ENCODE results near the gene DNAH9.

The DNAH9 gene

GRCh38 chr17:11598274-11599221, at the start of gene DNAH9:
Gene DNAH9 (plus strand): TSS chr17:11598470. CDS start chr17:11598499, 29 bp downstream.
- H3K4me3 ChIP-seq (ENCODE audit: low read length) = peak within 1 kb of the TSS; percentile 72
- H3K4me1 ChIP-seq (ENCODE audit: control insufficient read depth, insufficient read depth, low read length) = no peaks in the 10 kb centered on the region
- no peaks in the 10 kb centered on the region for H3K36me3 ChIP-seq (ENCODE audit: control insufficient read depth, insufficient read depth, low read length)
- H3K27me3 ChIP-seq (ENCODE audit: control insufficient read depth, insufficient read depth, low read length) = no peaks in the 10 kb centered on the region
- peak within 1 kb of the TSS; percentile 12 for H3K27ac ChIP-seq (ENCODE audit: low read depth, low read length)
- no peak within 1 kb of the TSS for H3K9ac ChIP-seq (ENCODE audit: low read length)

- no peaks in the 10 kb centered on the region for H3K27me3 ChIP-seq (ENCODE audit: control insufficient read depth, insufficient read depth, low read length)
- H3K36me3 ChIP-seq (ENCODE audit: control insufficient read depth, insufficient read depth, low read length) = no peaks in the 10 kb centered on the region
- H3K27ac ChIP-seq (ENCODE audit: low read depth, low read length) = no peak overlapping the region
- H3K9ac ChIP-seq (ENCODE audit: low read length) = no peak overlapping the region
- H3K4me3 ChIP-seq (ENCODE audit: low read length) = no peak overlapping the region
- H3K4me1 ChIP-seq (ENCODE audit: control insufficient read depth, insufficient read depth, low read length) = no peaks in the 10 kb centered on the region
Observed at GRCh38 chr17:11550431-11550830, 47.8 kb upstream of the DNAH9 start.

GRCh38 chr17:11551442-11551841, 46.8 kb upstream of the DNAH9 start:
- no peak overlapping the region for H3K9ac ChIP-seq (ENCODE audit: low read length)
- no peak overlapping the region for H3K4me3 ChIP-seq (ENCODE audit: low read length)
- no peaks in the 10 kb centered on the region for H3K4me1 ChIP-seq (ENCODE audit: control insufficient read depth, insufficient read depth, low read length)
- no peak overlapping the region for H3K27ac ChIP-seq (ENCODE audit: low read depth, low read length)
- H3K36me3 ChIP-seq (ENCODE audit: control insufficient read depth, insufficient read depth, low read length) = no peaks in the 10 kb centered on the region
- no peaks in the 10 kb centered on the region for H3K27me3 ChIP-seq (ENCODE audit: control insufficient read depth, insufficient read depth, low read length)

GRCh38 chr17:11553135-11553534, 45.1 kb upstream of the DNAH9 start:
- H3K9ac ChIP-seq (ENCODE audit: low read length) = no peak overlapping the region
- H3K27me3 ChIP-seq (ENCODE audit: control insufficient read depth, insufficient read depth, low read length) = no peaks in the 10 kb centered on the region
- no peak overlapping the region for H3K4me3 ChIP-seq (ENCODE audit: low read length)
- H3K4me1 ChIP-seq (ENCODE audit: control insufficient read depth, insufficient read depth, low read length) = no peaks in the 10 kb centered on the region
- H3K27ac ChIP-seq (ENCODE audit: low read depth, low read length) = no peak overlapping the region
- H3K36me3 ChIP-seq (ENCODE audit: control insufficient read depth, insufficient read depth, low read length) = no peaks in the 10 kb centered on the region

GRCh38 chr17:11554042-11554441, 44.2 kb upstream of the DNAH9 start:
- no peak overlapping the region for H3K4me3 ChIP-seq (ENCODE audit: low read length)

GRCh38 chr17:11554542-11554941, 43.7 kb upstream of the DNAH9 start:
- H3K36me3 ChIP-seq (ENCODE audit: control insufficient read depth, insufficient read depth, low read length) = no peaks in the 10 kb centered on the region
- H3K27me3 ChIP-seq (ENCODE audit: control insufficient read depth, insufficient read depth, low read length) = no peaks in the 10 kb centered on the region
- no peak overlapping the region for H3K9ac ChIP-seq (ENCODE audit: low read length)
- H3K27ac ChIP-seq (ENCODE audit: low read depth, low read length) = no peak overlapping the region
- no peak overlapping the region for H3K4me3 ChIP-seq (ENCODE audit: low read length)
- no peaks in the 10 kb centered on the region for H3K4me1 ChIP-seq (ENCODE audit: control insufficient read depth, insufficient read depth, low read length)

More at GRCh38 chr17:11554042-11554441, 44.2 kb upstream of the DNAH9 start:
- Histone ChIP-seq H3K9ac (ENCODE audit: low read length) (no peak overlapping the region), H3K27me3 (ENCODE audit: control insufficient read depth, insufficient read depth, low read length) (no peaks in the 10 kb centered on the region), H3K4me1 (ENCODE audit: control insufficient read depth, insufficient read depth, low read length) (no peaks in the 10 kb centered on the region), H3K36me3 (ENCODE audit: control insufficient read depth, insufficient read depth, low read length) (no peaks in the 10 kb centered on the region), H3K27ac (ENCODE audit: low read depth, low read length) (no peak overlapping the region)

DNA sequence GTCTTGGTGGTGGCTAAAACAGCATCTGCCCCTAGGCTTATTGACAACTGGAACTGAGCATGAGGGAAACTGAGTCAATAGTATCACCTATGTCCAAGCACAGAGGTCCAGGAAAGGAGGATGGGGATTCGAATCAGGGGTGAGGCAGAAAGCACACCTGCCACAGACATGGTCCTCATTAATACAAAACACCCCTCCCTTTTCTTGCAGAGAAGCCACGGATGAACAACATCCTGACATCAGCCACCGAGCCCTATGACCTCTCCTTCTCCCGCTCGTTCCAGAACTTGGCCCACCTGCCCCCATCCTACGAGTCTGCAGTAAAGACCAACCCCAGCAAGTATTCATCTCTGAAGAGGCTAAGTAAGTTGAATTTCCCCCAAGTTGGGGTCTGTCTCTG, 42.7 kb upstream of the DNAH9 start:
- Histone ChIP-seq H3K27me3 (ENCODE audit: control insufficient read depth, insufficient read depth, low read length) (no peaks in the 10 kb centered on the region), H3K27ac (ENCODE audit: low read depth, low read length) (no peak overlapping the region), H3K9ac (ENCODE audit: low read length) (no peak overlapping the region), H3K4me1 (ENCODE audit: control insufficient read depth, insufficient read depth, low read length) (no peaks in the 10 kb centered on the region), H3K4me3 (ENCODE audit: low read length) (no peak overlapping the region), H3K36me3 (ENCODE audit: control insufficient read depth, insufficient read depth, low read length) (no peaks in the 10 kb centered on the region)

GRCh38 chr17:11557727-11558452, 40.4 kb upstream of the DNAH9 start:
- no peak overlapping the region for H3K27ac ChIP-seq (ENCODE audit: low read depth, low read length)
- H3K36me3 ChIP-seq (ENCODE audit: control insufficient read depth, insufficient read depth, low read length) = no peaks in the 10 kb centered on the region
- H3K4me1 ChIP-seq (ENCODE audit: control insufficient read depth, insufficient read depth, low read length) = no peaks in the 10 kb centered on the region
- no peak overlapping the region for H3K9ac ChIP-seq (ENCODE audit: low read length)
- H3K27me3 ChIP-seq (ENCODE audit: control insufficient read depth, insufficient read depth, low read length) = no peaks in the 10 kb centered on the region
- no peak overlapping the region for H3K4me3 ChIP-seq (ENCODE audit: low read length)

- Histone ChIP-seq H3K27me3 (ENCODE audit: control insufficient read depth, insufficient read depth, low read length) (no peaks in the 10 kb centered on the region), H3K36me3 (ENCODE audit: control insufficient read depth, insufficient read depth, low read length) (no peaks in the 10 kb centered on the region), H3K4me3 (ENCODE audit: low read length) (no peak overlapping the region), H3K4me1 (ENCODE audit: control insufficient read depth, insufficient read depth, low read length) (no peaks in the 10 kb centered on the region), H3K27ac (ENCODE audit: low read depth, low read length) (no peak overlapping the region), H3K9ac (ENCODE audit: low read length) (no peak overlapping the region)
Observed at GRCh38 chr17:11558681-11559234, 39.5 kb upstream of the DNAH9 start.

- Histone ChIP-seq H3K27ac (ENCODE audit: low read depth, low read length) (no peak overlapping the region), H3K27me3 (ENCODE audit: control insufficient read depth, insufficient read depth, low read length) (no peaks in the 10 kb centered on the region), H3K4me3 (ENCODE audit: low read length) (no peak overlapping the region), H3K9ac (ENCODE audit: low read length) (no peak overlapping the region), H3K4me1 (ENCODE audit: control insufficient read depth, insufficient read depth, low read length) (no peaks in the 10 kb centered on the region), H3K36me3 (ENCODE audit: control insufficient read depth, insufficient read depth, low read length) (no peaks in the 10 kb centered on the region)
Observed at GRCh38 chr17:11559601-11560000, 38.7 kb upstream of the DNAH9 start.

GRCh38 chr17:11561281-11561680, 37.0 kb upstream of the DNAH9 start:
- Histone ChIP-seq H3K4me1 (ENCODE audit: control insufficient read depth, insufficient read depth, low read length) (no peaks in the 10 kb centered on the region), H3K4me3 (ENCODE audit: low read length) (no peak overlapping the region), H3K36me3 (ENCODE audit: control insufficient read depth, insufficient read depth, low read length) (no peaks in the 10 kb centered on the region), H3K27me3 (ENCODE audit: control insufficient read depth, insufficient read depth, low read length) (no peaks in the 10 kb centered on the region), H3K27ac (ENCODE audit: low read depth, low read length) (no peak overlapping the region), H3K9ac (ENCODE audit: low read length) (no peak overlapping the region)

GRCh38 chr17:11561702-11562101, 36.6 kb upstream of the DNAH9 start:
- Histone ChIP-seq H3K27me3 (ENCODE audit: control insufficient read depth, insufficient read depth, low read length) (no peaks in the 10 kb centered on the region), H3K4me3 (ENCODE audit: low read length) (no peak overlapping the region)

More at GRCh38 chr17:11561702-11562101, 36.6 kb upstream of the DNAH9 start:
- no peak overlapping the region for H3K27ac ChIP-seq (ENCODE audit: low read depth, low read length)
- H3K9ac ChIP-seq (ENCODE audit: low read length) = no peak overlapping the region
- no peaks in the 10 kb centered on the region for H3K4me1 ChIP-seq (ENCODE audit: control insufficient read depth, insufficient read depth, low read length)
- no peaks in the 10 kb centered on the region for H3K36me3 ChIP-seq (ENCODE audit: control insufficient read depth, insufficient read depth, low read length)
